ENCODE data around the gene AMELY. TPM values are rescaled to one million over a fixed set of nuclear protein-coding genes. Genes with fewer than 3 reads are reported as not detected.
"Not testable (repeated sequence)": the region's sequence is repeated elsewhere in the genome, so short reads cannot be mapped to it uniquely, and the experiment has no call there.

AMELY gene
- not detected for polyA plus RNA-seq (ENCODE audit: insufficient read length)

DNA sequence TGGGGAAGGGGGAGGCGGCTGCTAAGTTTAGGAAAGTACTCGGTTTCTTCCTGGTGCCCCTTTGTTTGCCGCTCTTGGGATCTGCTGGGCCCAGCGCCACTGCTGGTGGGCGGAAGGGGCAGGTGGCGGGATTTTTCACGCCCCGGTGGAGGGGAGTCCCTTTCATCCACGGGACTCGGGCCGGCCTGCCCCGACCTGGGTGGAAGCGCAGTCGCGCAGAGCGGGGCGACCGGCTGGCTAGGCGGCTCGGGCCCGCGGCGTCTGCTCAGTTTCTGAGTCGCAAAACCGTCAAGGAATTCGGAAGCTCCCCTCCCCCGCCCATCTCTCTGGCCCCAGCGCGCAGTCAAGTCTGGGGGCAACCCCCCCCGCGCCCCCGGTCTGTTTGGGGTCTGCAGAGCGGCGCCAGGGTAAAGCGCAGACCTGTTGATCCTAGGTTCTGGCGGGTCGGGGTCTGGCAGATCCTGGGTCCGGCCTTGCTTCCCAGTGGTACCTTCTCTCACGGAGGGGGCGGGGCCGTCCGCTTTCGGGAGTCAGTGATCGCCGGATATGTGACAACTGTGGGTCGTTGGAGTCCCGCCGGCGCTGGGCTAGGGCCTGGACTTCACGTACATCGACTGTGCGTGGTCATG lies at the start of gene AMELY:
Gene AMELY, minus strand, starts transcription at position 500 of the 629 bp plus-strand sequence. CDS start 39,144 bp downstream, outside the sequence.
- no peak for DNase-seq

GRCh38 chrY:6949947-6950346 lies 38.4 kb upstream of the AMELY start:
- DNase-seq: no peak

DNA sequence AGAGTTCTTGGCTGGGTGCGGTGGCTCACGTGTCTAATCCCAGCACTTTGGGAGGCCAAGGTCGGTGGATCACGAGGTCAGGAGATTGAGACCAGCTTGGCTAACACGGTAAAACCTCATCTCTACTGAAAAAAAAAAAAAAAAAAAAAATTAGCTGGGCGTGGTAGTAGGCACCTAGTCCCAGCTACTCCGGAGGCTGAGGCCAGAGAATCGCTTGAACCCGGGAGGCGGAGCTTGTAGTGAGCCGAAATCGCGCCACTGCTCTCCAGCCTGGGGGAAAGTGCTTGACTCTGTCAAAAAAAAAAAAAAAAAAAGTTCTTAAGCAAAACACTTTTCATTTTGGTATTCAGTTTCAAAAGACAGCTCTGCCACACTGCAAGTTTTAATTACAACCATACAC lies 36.8 kb upstream of the AMELY start:
- DNase-seq: no peak

DNA sequence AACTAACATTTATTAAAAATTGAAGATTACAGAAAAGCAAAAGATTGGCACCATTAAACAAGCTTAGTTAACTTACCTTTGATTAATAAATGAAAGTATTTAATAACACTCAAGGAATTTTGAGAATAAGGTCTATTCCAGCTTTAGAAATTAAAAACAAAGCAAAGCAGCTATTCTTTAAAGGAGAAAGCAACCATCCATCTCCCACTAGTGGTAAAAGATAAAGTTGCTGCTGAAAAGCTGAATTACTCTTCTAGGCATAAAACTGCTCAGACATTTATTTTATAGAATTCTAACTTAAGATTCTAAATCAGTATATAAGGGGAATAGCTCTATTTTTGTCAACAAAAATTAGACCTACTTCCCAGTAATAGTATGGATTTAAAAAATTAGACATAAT lies 36.1 kb upstream of the AMELY start:
- DNase-seq: no peak

GRCh38 chrY:6935497-6935896 lies 23.9 kb upstream of the AMELY start:
- DNase-seq: no peak

DNA sequence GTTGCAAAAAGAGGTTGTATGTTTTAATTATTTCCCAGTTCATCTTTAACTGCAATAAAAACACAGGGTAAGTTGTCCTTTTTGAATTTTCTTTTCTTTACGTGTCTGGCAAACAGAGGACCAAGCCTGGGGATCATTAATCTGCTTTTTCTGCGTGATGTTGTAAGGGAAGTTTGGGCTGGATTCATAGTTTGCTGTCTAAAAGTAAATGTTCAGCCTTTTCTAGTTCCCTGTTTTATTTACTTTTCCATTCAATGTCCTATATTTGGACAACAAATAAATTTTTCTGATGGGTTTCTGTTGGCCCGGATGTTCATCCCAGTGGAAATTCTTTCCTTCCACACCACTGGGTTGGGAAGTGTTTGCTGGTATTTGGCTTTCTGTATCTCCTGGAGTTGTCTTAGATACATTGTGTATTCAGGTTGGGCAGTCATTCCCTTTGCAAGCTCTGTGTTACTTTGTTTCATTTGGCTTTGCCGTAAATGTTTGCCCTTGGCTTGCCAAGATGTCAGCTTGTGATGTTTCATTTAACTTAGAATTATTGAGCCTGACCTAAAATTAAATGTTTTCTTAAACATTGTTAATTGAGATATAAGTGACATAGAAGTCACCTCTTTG lies 20.3 kb upstream of the AMELY start:
- DNase-seq: no peak

DNA sequence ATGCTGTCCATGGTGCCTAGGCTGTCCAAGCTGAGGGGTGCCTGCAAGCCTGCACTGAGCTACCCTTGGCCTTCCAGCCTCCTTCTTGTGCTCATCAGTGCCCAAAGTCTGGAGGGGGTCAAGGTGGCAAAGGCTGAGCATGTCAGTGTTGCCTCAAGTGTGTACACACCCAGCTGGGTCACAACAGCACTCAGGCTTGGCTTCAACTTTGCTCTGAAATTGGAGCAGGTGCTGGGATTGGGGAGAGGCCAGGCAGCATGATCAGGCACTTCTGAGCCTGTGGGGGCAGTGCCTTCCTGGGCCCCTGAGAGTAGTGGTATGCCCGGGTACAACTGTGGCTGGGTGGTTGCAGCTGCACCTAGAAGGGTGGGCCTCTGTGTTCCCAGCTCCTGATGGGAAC lies 17.7 kb upstream of the AMELY start:
- no peak for DNase-seq

GRCh38 chrY:6928265-6928664 lies 16.7 kb upstream of the AMELY start:
- DNase-seq: no peak

DNA sequence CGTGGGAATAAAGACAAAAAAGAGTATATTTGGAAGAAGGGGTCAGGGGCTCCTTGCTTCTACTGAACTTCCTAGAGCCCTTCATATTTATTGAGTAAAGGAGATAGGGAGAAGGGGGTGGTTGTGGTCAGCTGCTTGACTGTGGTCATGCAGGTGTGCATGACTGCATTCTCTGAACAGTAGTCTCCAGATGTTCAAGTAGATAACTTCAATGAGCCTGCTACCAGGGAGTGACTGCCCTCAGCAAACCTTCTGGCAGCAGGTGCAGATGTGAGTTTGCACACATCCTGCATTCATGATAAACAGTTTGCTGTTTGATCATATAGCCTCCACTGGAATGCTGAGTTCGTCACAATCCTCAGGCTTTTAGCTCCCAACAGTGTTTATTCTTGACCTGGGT lies 9.5 kb upstream of the AMELY start:
- no peak for DNase-seq

GRCh38 chrY:6913362-6913761 lies 1.8 kb upstream of the AMELY start:
- DNase-seq: no peak

- DNase-seq: no peak
Measured at GRCh38 chrY:6910372-6911252, 940 bp downstream of the AMELY start, which contains the start of gene TBL1Y. Gene TBL1Y, plus strand, starts transcription at chrY:6910697. Its CDS starts 114,388 bp downstream, at chrY:7025085.

DNA sequence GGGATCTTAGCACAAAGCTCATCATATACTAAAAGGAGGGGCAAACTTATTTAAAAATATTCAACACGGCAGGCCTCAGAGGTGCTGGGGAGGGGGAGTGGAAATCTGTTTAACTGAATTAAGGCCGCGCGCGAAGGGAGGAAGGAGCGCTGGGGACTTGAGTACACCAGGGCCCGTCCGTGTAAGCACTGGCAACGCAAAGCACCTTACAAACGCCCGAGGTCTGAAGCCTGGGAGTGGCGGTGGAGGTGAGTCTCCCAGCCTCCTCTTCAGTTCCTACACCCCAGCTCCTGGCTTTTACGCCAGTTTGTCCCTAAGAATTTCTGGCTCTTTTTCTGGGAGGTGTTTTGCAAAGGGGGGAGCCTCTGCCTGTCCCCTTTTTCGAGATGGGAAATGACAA lies 1.7 kb downstream of the AMELY start:
- no peak for DNase-seq

GRCh38 chrY:6909118-6909521 lies 2.4 kb downstream of the AMELY start:
- DNase-seq: no peak

DNA sequence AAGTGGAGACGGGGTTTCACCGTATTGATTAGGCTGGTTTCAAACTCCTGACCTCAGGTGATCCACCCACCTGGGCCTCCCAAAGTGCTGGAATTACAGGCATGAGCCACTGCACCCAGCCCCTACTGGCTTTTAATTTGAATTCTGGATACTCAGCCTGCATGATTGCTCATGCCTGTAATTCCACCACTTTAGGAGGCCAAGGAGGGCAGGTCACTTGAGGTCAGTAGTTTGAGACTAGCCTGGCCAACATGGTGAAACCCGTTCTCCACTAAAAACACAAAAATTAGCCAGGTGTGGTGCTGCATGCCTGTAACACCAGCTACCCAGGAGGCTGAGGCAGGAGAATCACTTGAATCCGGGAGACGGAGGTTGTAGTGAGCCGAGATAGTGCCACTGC lies 3.5 kb downstream of the AMELY start:
- not testable (repeated sequence) for DNase-seq

DNA sequence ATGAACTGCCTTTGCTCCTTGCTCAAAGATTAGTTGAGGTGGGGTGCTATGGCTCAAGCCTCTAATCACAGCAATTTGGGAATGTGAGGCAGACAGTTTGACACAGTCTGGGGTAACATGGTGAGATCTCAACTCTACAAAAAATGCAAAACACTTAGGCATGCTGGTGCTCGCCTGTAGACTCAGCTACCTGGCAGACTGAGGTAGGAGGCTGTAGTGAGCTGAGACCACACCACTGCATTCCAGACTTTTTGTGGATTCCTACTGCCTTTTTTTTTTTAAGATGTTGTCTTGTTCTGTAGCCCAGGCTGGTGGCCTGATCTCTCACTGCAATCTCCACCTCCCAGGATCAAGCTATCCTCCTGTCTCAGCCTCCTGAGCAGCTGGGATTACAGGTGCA lies 4.0 kb downstream of the AMELY start:
- no peak for DNase-seq

DNA sequence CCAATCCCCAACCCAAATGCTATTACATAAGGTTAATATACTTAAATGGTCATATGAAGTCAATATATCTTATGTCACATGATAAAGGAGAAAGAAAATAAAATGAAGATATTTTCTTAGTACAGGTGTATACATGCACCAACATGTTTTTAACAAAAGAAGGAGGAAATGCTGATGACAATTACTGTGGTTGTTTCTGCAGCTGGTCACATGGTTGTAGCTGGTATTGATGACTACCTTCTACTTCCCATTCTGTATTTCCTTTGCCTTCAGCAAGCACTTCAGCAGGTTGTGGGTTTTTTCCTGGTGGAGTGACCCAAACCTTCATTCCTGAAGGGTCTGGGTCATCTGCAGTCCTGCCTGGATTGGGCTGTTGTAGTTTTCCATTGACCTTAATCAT lies 9.4 kb downstream of the AMELY start:
- DNase-seq: not testable (repeated sequence)

- DNase-seq: no peak
Measured at GRCh38 chrY:6895236-6895635, 16.3 kb downstream of the AMELY start.

DNA sequence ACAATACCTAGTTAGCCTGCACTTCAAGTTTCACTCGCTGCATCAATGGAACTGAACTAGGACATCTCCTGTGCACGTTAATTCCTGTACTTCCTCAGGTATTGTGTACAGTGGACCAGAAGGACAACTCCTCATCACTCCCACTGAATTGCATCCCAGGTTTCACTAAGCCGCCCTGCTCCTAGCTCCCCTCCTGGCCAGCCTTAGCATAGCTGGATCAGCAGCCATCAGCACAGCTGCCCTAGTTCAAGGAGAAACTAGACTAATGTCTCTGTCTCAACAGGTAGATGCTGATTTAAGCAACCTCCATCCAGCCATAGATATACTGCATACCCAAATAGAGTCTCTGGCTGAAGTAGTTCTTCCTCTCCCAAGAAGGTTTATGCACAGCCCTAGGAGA lies 17.1 kb downstream of the AMELY start:
- DNase-seq: no peak

DNA sequence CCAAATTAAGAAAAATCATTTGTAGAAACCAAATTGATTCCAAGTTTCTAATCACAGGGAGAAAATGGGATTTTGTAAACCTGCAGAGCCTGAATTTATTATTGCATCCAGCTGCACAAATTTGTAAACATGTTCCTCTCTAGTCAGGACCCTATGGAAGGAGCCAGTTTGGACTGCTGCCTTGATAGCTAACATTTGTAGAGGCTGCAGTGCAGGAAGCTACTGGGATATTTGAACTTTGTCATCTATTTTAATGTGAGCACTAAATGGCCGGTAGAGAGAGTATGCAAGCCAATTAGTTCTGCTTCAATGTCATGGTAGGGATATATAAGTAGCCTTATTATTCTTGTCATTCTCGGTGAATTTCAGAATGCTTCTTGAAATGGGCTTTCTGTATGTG lies 62.2 kb downstream of the AMELY start:
- no peak for DNase-seq

DNA sequence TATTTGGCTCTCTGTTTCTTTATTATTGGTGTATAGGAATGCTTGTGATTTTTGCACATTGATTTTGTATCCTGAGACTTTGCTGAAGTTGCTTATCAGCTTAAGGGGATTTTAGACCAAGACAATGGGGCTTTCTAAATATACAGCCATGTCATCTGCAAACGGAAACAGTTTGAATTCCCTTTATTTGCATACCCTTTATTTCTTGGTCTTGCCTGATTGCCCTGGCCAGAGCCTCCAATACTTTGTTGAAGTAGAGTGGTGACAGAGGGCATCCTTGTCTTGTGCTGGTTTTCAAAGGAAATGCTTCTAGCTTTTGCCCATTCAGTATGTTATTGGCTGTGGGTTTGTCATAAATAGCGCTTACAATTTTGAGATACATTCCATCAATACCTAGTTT lies 68.9 kb downstream of the AMELY start:
- DNase-seq: not testable (repeated sequence)

Data from hindlimb muscle (tissue), 1 donor.